ENCODE measurements around the gene GFY.
"Not testable (repeated sequence)": the region's sequence is repeated elsewhere in the genome, so short reads cannot be mapped to it uniquely, and the experiment has no call there.

Gene GFY

DNA sequence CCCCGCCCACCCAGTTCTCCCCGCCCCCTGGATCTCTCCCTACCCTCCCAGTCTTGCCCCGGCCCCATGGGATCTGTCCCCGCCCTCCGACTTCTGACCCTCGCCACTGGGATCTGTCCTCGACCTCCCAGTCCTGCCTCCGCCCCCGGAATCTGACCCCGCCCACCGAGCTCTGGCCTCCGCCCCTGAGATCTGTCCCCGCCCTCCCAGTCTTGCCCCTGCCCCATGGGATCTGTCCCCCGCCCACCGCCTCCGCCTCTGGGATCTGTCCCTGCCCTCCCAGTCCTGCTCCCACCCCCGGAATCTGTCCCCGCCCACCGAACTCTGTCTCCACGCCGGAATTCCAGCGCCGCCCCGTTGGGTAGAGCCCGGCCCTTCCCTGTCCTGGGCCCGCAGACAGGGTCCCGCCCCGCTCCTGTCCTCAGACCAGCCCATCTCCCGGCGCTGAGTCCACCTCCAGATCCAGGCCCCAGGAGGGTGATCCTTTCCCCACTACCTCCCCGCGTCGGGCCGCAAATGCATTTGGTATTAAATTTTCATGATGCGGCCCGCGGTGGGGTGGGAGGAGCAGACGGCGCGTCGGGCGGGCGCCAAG, 17.7 kb downstream of the GFY start:
- in situ Hi-C loops (cut with HindIII; ENCODE audit: low sequenced_read_pairs): no loop called here

GRCh38 chr19:49443366-49444099, 18.3 kb downstream of the GFY start:
- in situ Hi-C loops (cut with HindIII; ENCODE audit: low sequenced_read_pairs): no loop called here

GRCh38 chr19:49444100-49444700, 19.0 kb downstream of the GFY start:
- in situ Hi-C loops (cut with HindIII; ENCODE audit: low sequenced_read_pairs): not testable (repeated sequence)

- in situ Hi-C loops (cut with HindIII; ENCODE audit: low sequenced_read_pairs): no loop called here
Measured at GRCh38 chr19:49445997-49446396, 20.8 kb downstream of the GFY start.

GRCh38 chr19:49447485-49448431, 22.6 kb downstream of the GFY start:
- in situ Hi-C loops (cut with HindIII; ENCODE audit: low sequenced_read_pairs): no loop called here

DNA sequence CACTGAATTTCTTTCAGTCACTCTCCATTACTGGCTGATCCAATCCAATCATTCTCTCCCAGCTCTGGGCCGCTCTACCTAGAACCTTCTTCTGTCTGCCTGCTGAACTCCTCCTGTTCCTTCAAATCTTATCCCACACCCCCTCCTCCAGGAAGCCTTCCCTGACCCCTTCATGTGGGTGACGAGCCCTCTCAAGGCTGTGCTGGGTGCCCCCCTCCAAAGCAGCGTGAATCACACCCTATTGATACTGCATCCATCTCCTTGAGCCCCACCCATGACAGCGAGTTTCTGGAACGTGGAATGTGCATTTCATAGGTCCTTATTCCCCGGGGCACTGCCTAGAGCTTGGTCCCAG, 23.2 kb downstream of the GFY start:
- in situ Hi-C loops (cut with HindIII; ENCODE audit: low sequenced_read_pairs): no loop called here

DNA sequence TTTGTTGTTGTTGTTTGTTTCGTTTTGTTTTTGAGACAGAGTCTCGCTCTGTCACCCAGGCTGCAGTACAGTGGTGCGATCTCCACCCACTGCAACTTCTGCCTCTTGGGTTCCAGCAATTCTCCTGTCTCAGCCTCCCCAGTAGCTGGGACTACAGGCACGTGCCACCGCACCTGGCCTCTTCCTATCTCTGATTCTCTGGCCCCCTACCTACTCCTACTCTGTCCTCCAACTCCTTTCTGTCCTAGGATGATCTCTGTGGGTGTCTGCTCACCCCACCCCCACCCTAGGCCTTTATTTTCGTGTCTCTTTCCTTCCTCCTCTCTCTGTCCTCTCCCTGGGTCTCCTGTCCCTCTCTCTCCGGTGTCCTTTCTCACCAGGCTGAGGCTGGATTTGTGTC, 25.2 kb downstream of the GFY start:
- in situ Hi-C loops (cut with HindIII; ENCODE audit: low sequenced_read_pairs): no loop called here

GRCh38 chr19:49451430-49452181, 26.4 kb downstream of the GFY start, which contains the start of gene PIH1D1:
PIH1D1 (minus strand) TSS chr19:49451814; CDS start chr19:49451574, 240 bp downstream.
- in situ Hi-C loops (cut with HindIII; ENCODE audit: low sequenced_read_pairs): no loop called here

DNA sequence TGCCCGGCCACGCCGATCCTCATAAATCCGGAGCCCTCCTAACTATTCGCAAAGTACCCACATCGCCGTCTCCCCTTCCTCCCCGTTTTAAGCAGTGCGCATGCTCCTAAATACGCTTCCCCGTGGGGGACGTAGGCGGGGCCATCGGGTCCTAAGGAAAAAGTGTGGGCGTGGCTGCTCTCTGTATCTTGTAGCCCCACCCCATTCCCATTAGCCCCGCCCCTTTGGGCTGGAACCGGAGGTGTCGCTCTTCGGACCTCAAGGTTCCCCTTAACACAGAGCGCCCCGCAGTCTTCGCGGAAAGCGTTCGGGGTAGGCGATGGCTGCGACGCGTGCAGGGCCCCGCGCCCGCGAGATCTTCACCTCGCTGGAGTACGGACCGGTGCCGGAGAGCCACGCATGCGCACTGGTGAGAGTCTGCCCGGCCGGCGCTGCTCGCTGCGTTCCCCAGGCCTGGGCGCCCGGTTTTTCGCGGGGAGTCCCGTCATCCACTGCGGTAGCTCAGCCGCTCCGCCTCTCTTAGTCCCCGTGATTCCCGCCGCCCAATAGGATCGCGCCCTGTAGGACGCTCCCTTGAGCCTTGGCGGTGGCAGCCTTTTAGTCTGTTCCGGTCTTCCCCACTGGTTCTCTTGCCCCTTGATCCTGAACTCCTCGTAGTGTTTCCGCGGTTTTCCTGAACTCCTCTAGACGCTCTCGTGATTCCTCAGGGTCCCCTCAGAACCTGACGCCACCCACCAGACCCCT, 28.0 kb downstream of the GFY start, which contains the start of gene ALDH16A1:
TSS of gene ALDH16A1 (plus strand) at position 213 of the 744 bp plus-strand sequence. CDS start at position 320, 107 bp downstream.
- in situ Hi-C loops (cut with HindIII; ENCODE audit: low sequenced_read_pairs): no loop called here

DNA sequence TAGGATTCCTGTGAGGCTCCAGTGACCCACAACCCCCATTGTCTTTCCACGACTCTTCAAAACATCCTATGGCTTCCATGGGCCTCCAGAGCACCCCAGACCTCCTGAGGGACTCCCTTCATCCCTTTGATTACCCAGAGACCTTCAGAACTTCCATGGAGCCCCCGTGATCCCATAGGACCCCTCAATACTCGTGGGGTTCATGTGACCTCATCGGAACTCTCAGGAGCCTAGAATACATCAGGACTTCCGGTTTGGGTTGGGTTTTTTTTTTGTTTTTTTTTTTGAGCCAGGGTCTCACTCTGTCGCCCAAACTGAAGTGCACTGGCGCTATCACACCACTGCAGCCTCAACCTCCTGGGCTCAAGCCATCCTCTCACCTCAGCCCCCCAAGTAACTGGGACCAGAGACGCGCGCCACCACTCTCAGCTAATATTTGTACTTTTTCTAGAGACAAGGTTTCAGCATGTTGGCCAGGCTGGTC, 28.6 kb downstream of the GFY start:
- in situ Hi-C loops (cut with HindIII; ENCODE audit: low sequenced_read_pairs): no loop called here

DNA sequence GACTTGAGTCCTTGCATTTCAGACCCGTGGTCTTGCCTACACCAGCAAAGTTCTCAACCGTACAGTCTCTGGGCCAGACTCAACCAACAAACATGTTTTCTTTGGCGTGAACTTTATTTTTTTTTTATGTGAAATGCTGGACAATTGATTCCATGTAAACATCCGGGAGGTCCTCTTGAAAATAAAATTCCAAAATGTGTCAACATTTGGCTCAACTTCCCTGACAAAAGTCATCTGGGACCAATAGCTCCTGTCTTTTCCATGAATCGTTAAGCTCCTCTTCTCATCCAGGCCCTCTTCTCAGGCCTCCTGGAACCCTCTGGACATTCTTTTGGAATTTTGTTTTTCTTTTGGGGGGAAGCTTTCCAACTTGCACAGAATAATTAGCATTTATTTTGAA, 30.6 kb downstream of the GFY start:
- in situ Hi-C loops (cut with HindIII; ENCODE audit: low sequenced_read_pairs): no loop called here

DNA sequence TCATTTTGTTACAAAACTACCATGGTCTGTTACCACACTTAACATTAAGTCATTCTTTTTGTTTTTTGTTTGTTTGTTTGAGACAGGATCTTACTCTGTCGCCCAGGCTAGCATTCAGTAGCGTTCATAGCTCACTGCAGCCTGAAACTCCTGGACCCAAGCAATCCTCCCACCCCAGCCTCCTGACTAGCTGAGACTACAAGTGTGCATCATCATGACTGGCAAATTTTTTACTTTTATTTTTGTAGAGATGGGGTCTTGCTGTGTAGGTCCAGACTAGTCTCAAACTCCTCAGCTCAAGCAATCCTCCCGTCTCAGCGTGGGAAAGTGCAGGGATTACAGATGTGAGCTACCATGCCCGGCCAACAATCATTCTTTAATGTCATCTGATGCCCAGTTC, 31.1 kb downstream of the GFY start:
- in situ Hi-C loops (cut with HindIII; ENCODE audit: low sequenced_read_pairs): no loop called here

DNA sequence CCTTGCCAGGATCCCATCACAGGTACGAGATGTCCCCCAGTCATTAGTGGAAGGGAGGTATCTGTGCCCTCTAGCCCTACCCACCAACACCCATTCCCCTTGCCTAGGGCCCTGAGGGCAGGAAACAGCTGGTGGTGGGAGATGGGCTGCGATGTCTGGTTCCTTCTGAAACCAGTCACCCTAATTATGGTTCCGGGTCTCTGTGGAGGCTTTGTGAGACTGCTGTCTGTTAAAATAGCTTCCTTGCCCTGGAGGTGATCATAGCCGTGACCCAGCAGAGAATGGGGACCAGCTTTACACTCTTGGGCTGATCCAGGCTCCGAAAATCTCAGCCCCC, 33.3 kb downstream of the GFY start:
- in situ Hi-C loops (cut with HindIII; ENCODE audit: low sequenced_read_pairs): no loop called here

GRCh38 chr19:49459388-49459787, 34.2 kb downstream of the GFY start:
- in situ Hi-C loops (cut with HindIII; ENCODE audit: low sequenced_read_pairs): no loop called here

DNA sequence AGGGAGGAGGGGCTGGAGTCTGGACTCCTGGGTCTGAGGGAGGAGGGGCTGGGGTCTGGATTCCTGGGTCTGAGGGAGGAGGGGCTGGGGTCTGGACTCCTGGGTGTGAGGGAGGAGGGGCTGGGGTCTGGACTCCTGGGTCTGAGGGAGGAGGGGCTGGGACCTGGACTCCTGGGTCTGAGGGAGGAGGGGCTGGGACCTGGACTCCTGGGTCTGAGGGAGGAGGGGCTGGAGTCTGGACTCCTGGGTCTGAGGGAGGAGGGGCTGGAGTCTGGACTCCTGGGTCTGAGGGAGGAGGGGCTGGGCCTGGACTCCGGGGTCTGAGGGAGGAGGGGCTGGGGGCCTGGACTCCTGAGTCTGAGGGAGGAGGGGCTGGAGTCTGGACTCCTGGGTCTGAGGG, 35.9 kb downstream of the GFY start:
- in situ Hi-C loops (cut with HindIII; ENCODE audit: low sequenced_read_pairs): not testable (repeated sequence)

DNA sequence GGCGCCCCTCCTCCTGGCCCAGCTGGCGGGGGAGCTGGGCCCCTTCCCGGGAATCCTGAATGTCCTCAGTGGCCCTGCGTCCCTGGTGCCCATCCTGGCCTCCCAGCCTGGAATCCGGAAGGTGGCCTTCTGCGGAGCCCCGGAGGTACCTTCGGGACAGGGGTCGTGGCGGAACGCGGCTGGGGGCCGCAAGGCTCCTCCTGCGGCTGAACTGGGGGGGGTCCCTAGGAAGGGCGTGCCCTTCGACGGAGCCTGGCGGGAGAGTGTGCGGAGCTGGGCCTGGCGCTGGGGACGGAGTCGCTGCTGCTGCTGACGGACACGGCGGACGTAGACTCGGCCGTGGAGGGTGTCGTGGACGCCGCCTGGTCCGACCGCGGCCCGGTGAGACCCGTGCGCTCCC, 36.5 kb downstream of the GFY start:
- in situ Hi-C loops (cut with HindIII; ENCODE audit: low sequenced_read_pairs): no loop called here

- in situ Hi-C loops (cut with HindIII; ENCODE audit: low sequenced_read_pairs): no loop called here
Measured at GRCh38 chr19:49462492-49462891, 37.3 kb downstream of the GFY start.

- in situ Hi-C loops (cut with HindIII; ENCODE audit: low sequenced_read_pairs): no loop called here
Measured at GRCh38 chr19:49463960-49464740, 39.0 kb downstream of the GFY start.

- in situ Hi-C loops (cut with HindIII; ENCODE audit: low sequenced_read_pairs): no loop called here
Measured at GRCh38 chr19:49465371-49465770, 40.2 kb downstream of the GFY start.
